ENCODE measurements around the gene TRIM56. TPM values are rescaled to one million over a fixed set of nuclear protein-coding genes. Genes with fewer than 3 reads are reported as not detected.

Gene TRIM56
- total and polyA plus RNA-seq, 2 of the 13 experiments (the other 11 are each of a cell fraction or from before 2014, with no cell fraction given), result 3.2 to 7.1 TPM

DNA sequence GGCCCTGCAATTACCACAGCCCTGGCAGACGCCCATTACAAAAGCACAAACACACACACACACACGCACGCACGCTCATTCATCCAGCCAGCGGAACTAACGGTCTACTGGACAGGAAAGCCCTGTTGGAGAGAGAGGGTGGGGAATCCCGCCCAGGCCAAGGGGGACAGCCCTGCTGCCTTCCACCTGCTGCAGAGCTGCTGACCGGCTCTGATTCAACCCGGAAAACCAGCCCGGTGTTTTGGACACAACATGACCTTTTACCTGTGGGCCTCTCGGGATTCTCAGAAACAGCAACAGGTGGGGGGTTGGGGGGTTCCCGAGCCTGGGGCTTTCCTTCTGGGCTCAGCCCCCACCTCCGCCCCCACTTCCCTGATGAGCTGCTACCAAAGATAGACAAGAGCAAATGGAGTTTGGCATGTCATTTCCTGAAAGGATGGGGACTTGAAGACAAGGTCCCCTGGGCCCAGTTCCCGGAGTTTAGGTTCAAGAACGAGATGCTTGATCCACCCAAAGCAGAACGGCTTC is 23.1 kb downstream of the TRIM56 start (continued):
- TF ChIP-seq ZBTB4 (CRISPR knock-in tag; IDR thresholded peaks at IDR 0.05; ENCODE audit: borderline replicate concordance) (no peak), PAWR (CRISPR knock-in tag; IDR thresholded peaks at IDR 0.05; ENCODE audit: borderline replicate concordance) (no peak), RXRA (CRISPR knock-in tag; IDR thresholded peaks at IDR 0.05) (peak; percentile 46; the same call in 1 of the 2 replicates), BRCA1 (CRISPR knock-in tag; IDR thresholded peaks at IDR 0.05) (no peak), ZNF225 (CRISPR knock-in tag; IDR thresholded peaks at IDR 0.05) (no peak), ZSCAN12 (CRISPR knock-in tag; IDR thresholded peaks at IDR 0.05) (no peak), AGO1 (IDR thresholded peaks at IDR 0.05; ENCODE audit: low read depth, low read length, poor library complexity, severe bottlenecking) (no peak), AHDC1 (CRISPR knock-in tag; IDR thresholded peaks at IDR 0.05; ENCODE audit: borderline replicate concordance) (peak; percentile 6; the same call in 1 of the 2 replicates), ZBTB7B (CRISPR knock-in tag; IDR thresholded peaks at IDR 0.05) (peak; percentile 67; the same call in 1 of the 2 replicates), ZNF629 (CRISPR knock-in tag; conservative IDR thresholded peaks at IDR 0.05) (no peak), ZFAT (CRISPR knock-in tag; conservative IDR thresholded peaks at IDR 0.05) (no peak), MIER2 (CRISPR knock-in tag; IDR thresholded peaks at IDR 0.05) (0 out of 2 replicates have a peak, but pooled peaks have one; percentile 15), SRY (CRISPR knock-in tag; IDR thresholded peaks at IDR 0.05) (no peak), HDAC1 (CRISPR knock-in tag; IDR thresholded peaks at IDR 0.05) (peak; percentile 52), SETDB1 (CRISPR knock-in tag; IDR thresholded peaks at IDR 0.05; ENCODE audit: borderline replicate concordance) (no peak), RBFOX2 (IDR thresholded peaks at IDR 0.05; ENCODE audit: low read depth, low read length) (no peak), IKZF4 (CRISPR knock-in tag; IDR thresholded peaks at IDR 0.05; ENCODE audit: borderline replicate concordance, low read depth, not compliant biosample characterization) (no peak), ZNF597 (CRISPR knock-in tag; IDR thresholded peaks at IDR 0.05) (no peak), MED8 (CRISPR knock-in tag; IDR thresholded peaks at IDR 0.05; ENCODE audit: insufficient replicate concordance) (no peak), PPARG (CRISPR knock-in tag; conservative IDR thresholded peaks at IDR 0.05) (peak; percentile 67), ETV5 (CRISPR knock-in tag; IDR thresholded peaks at IDR 0.05; ENCODE audit: borderline replicate concordance) (peak; percentile 88)
